Measurements from ENCODE around the gene SH3TC2. TPM values are rescaled to one million over a fixed set of nuclear protein-coding genes. Genes with fewer than 3 reads are reported as not detected.

SH3TC2 gene
- 3.0 TPM for polyA plus RNA-seq (2013, experiment 1 of 4)
- polyA plus RNA-seq (2013, experiment 2 of 4) = 2.4 TPM
- 0.96 TPM for polyA plus RNA-seq (2013, experiment 3 of 4)
- polyA plus RNA-seq (2013, experiment 4 of 4) = 1.3 TPM

DNA sequence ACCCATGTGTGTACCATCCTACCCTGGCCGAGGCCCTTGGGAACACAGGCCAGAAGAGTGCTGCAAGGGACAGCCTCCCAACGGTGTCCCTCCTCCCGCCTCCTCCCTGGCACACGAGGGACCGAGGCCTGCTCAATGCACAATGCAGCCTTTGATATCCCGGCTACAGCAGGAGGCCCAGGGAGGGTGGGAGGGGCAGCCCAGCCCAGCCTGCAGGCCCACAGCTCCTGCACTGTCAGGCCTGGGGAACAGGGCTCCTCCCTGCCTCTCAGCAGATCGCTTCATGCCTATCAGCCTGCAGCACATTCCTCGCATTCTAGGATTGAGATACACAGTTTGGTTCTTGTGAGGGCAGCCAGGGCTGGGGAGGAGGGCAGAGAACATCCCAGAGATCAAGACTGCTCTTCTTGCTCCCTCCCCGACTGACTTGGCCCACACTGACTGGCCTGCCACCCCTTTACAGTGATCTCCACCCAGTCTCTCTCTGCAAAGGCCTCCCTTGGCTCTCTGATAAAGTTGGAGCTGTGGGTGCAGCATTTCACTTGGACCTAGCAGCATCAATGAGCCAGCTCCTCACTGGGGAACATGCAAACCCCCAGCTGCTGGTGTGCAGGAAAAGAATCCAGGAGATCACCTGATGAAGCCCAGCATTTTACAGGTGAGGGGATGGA is at the start of gene SH3TC2:
TSS of gene SH3TC2 (minus strand) at position 46 of the 671 bp plus-strand sequence. CDS start at position 6, 40 bp downstream.
- WGBS, 2 experiments = 9% methylated on average over 9 of the region's 9 CpGs
- peaks cover 4% of the 10 kb centered on the region for H3K9me3 ChIP-seq (ENCODE audit: control insufficient read depth, low read length)
- no peaks in the 10 kb centered on the region for H3K36me3 ChIP-seq (ENCODE audit: control insufficient read depth, insufficient read depth, low read length)
- peaks cover 15% of the 10 kb centered on the region for H3K4me1 ChIP-seq (ENCODE audit: control insufficient read depth, insufficient read depth, low read length)
- peak within 1 kb of the TSS; percentile 58 for H3K27ac ChIP-seq (ENCODE audit: insufficient read depth, low read depth, low read length, poor library complexity, severe bottlenecking)
- H3K27me3 ChIP-seq (ENCODE audit: control insufficient read depth, insufficient read depth, low read length, poor library complexity, severe bottlenecking) = no peaks in the 10 kb centered on the region
- H3K4me3 ChIP-seq (ENCODE audit: insufficient read depth, low read depth, low read length) = no peak within 1 kb of the TSS

DNA sequence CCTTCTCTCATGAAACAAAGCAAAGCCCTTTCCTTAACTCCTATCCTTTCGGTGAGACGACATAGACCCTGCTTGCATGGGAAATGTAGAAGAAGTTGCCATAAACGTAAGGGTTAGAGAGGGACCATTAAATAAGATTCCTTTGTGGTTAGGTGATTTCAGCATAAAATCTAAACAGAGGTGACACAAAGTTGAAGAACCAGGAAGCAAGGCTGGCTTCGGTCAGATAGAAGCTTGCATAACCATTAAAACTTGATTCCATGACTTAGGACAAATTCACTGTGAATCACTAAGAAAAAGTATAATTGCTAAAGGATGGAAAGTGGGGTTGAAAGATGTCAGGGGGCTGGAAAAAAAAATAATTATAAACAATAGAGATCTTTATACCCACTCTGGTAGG is 47.5 kb upstream of the SH3TC2 start:
- Histone ChIP-seq H3K27me3 (ENCODE audit: control insufficient read depth, insufficient read depth, low read length, poor library complexity, severe bottlenecking) (no peaks in the 10 kb centered on the region), H3K36me3 (ENCODE audit: control insufficient read depth, insufficient read depth, low read length) (no peaks in the 10 kb centered on the region), H3K4me1 (ENCODE audit: control insufficient read depth, insufficient read depth, low read length) (no peaks in the 10 kb centered on the region), H3K27ac (ENCODE audit: insufficient read depth, low read depth, low read length, poor library complexity, severe bottlenecking) (no peak overlapping the region), H3K4me3 (ENCODE audit: insufficient read depth, low read depth, low read length) (no peak overlapping the region), H3K9me3 (ENCODE audit: control insufficient read depth, low read length) (no peaks in the 10 kb centered on the region)
- 96 to 98% methylated on average over 4 of the region's 4 CpGs for WGBS, 2 experiments

DNA sequence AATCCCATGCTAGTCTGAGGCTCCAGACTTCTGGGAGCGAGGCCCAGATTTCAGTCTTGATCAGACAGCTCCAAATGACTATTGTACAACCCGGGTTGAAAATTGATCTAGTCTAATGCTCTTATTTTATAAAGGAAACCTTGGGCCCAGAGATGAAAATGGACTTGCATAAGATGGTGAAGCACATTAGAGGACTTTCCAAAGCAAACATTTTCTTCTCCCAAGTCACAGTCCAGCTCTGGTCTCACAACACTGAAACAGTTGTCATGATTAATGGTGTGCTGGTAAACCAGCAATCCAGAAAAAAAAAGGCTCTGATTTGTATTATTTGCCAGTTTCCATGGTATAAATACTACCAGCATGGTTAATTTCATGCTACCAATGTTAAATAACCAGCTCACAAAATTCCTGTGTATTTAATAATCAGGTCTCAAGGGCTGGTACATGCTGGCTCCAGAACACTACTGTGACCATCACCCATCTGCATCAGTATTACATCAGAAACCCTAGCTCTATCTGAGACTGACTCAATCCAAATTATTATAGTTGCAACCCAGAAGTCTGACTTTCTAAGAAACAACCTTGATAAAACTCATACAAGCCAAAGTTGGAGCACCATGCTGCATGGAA is 45.9 kb upstream of the SH3TC2 start:
- no peak overlapping the region for H3K4me3 ChIP-seq (ENCODE audit: insufficient read depth, low read depth, low read length)
- no peaks in the 10 kb centered on the region for H3K4me1 ChIP-seq (ENCODE audit: control insufficient read depth, insufficient read depth, low read length)
- H3K27me3 ChIP-seq (ENCODE audit: control insufficient read depth, insufficient read depth, low read length, poor library complexity, severe bottlenecking) = no peaks in the 10 kb centered on the region
- no peaks in the 10 kb centered on the region for H3K9me3 ChIP-seq (ENCODE audit: control insufficient read depth, low read length)
- WGBS, 2 experiments = 92 to 95% methylated on average over 2 of the region's 2 CpGs
- no peaks in the 10 kb centered on the region for H3K36me3 ChIP-seq (ENCODE audit: control insufficient read depth, insufficient read depth, low read length)
- H3K27ac ChIP-seq (ENCODE audit: insufficient read depth, low read depth, low read length, poor library complexity, severe bottlenecking) = no peak overlapping the region

- Histone ChIP-seq H3K4me1 (ENCODE audit: control insufficient read depth, insufficient read depth, low read length) (no peaks in the 10 kb centered on the region), H3K27ac (ENCODE audit: insufficient read depth, low read depth, low read length, poor library complexity, severe bottlenecking) (no peak overlapping the region), H3K36me3 (ENCODE audit: control insufficient read depth, insufficient read depth, low read length) (no peaks in the 10 kb centered on the region), H3K27me3 (ENCODE audit: control insufficient read depth, insufficient read depth, low read length, poor library complexity, severe bottlenecking) (no peaks in the 10 kb centered on the region), H3K9me3 (ENCODE audit: control insufficient read depth, low read length) (no peaks in the 10 kb centered on the region), H3K4me3 (ENCODE audit: insufficient read depth, low read depth, low read length) (no peak overlapping the region)
Observed at GRCh38 chr5:149100331-149100730, 37.5 kb upstream of the SH3TC2 start.

- Histone ChIP-seq H3K4me1 (ENCODE audit: control insufficient read depth, insufficient read depth, low read length) (no peaks in the 10 kb centered on the region), H3K27me3 (ENCODE audit: control insufficient read depth, insufficient read depth, low read length, poor library complexity, severe bottlenecking) (no peaks in the 10 kb centered on the region), H3K27ac (ENCODE audit: insufficient read depth, low read depth, low read length, poor library complexity, severe bottlenecking) (no peak overlapping the region), H3K9me3 (ENCODE audit: control insufficient read depth, low read length) (no peaks in the 10 kb centered on the region), H3K36me3 (ENCODE audit: control insufficient read depth, insufficient read depth, low read length) (no peaks in the 10 kb centered on the region), H3K4me3 (ENCODE audit: insufficient read depth, low read depth, low read length) (no peak overlapping the region)
Observed at GRCh38 chr5:149099920-149100319, 37.1 kb upstream of the SH3TC2 start.

DNA sequence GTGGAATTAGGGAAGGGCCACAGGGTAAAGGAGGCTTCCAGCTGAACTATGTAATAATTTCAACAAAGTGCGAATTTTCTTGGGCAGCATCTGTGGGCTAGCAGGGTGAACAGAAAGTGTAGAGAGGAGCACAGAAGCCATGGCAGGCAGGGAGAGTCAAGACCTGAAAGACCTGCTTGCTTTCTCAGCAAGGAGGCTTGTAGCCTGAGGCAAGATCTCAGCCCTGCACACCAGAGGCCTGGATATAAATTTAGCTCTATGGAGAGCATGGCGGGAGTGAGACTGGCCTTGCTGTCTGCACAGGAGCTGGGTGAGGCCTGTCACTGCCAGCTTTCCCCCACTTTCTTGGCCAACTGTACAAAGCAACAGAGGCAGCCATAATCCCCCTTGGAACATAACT is 32.1 kb upstream of the SH3TC2 start:
- H3K27me3 ChIP-seq (ENCODE audit: control insufficient read depth, insufficient read depth, low read length, poor library complexity, severe bottlenecking) = no peaks in the 10 kb centered on the region
- no peaks in the 10 kb centered on the region for H3K36me3 ChIP-seq (ENCODE audit: control insufficient read depth, insufficient read depth, low read length)
- no peak overlapping the region for H3K27ac ChIP-seq (ENCODE audit: insufficient read depth, low read depth, low read length, poor library complexity, severe bottlenecking)
- H3K9me3 ChIP-seq (ENCODE audit: control insufficient read depth, low read length) = no peaks in the 10 kb centered on the region
- no peak overlapping the region for H3K4me3 ChIP-seq (ENCODE audit: insufficient read depth, low read depth, low read length)
- WGBS, 2 experiments = 91 to 93% methylated on average over 2 of the region's 2 CpGs
- H3K4me1 ChIP-seq (ENCODE audit: control insufficient read depth, insufficient read depth, low read length) = no peaks in the 10 kb centered on the region

GRCh38 chr5:149093625-149094024 is 30.8 kb upstream of the SH3TC2 start:
- WGBS, 2 experiments = 45 to 48% methylated on average over 2 of the region's 2 CpGs
- no peaks in the 10 kb centered on the region for H3K9me3 ChIP-seq (ENCODE audit: control insufficient read depth, low read length)
- no peaks in the 10 kb centered on the region for H3K4me1 ChIP-seq (ENCODE audit: control insufficient read depth, insufficient read depth, low read length)
- no peaks in the 10 kb centered on the region for H3K27me3 ChIP-seq (ENCODE audit: control insufficient read depth, insufficient read depth, low read length, poor library complexity, severe bottlenecking)
- no peak overlapping the region for H3K27ac ChIP-seq (ENCODE audit: insufficient read depth, low read depth, low read length, poor library complexity, severe bottlenecking)
- H3K36me3 ChIP-seq (ENCODE audit: control insufficient read depth, insufficient read depth, low read length) = no peaks in the 10 kb centered on the region
- no peak overlapping the region for H3K4me3 ChIP-seq (ENCODE audit: insufficient read depth, low read depth, low read length)

- no peaks in the 10 kb centered on the region for H3K36me3 ChIP-seq (ENCODE audit: control insufficient read depth, insufficient read depth, low read length)
- H3K4me3 ChIP-seq (ENCODE audit: insufficient read depth, low read depth, low read length) = no peak overlapping the region
- no peak overlapping the region for H3K27ac ChIP-seq (ENCODE audit: insufficient read depth, low read depth, low read length, poor library complexity, severe bottlenecking)
- no peaks in the 10 kb centered on the region for H3K9me3 ChIP-seq (ENCODE audit: control insufficient read depth, low read length)
- H3K4me1 ChIP-seq (ENCODE audit: control insufficient read depth, insufficient read depth, low read length) = no peaks in the 10 kb centered on the region
- WGBS, 2 experiments = 77% methylated on average over 2 of the region's 2 CpGs
- H3K27me3 ChIP-seq (ENCODE audit: control insufficient read depth, insufficient read depth, low read length, poor library complexity, severe bottlenecking) = no peaks in the 10 kb centered on the region
Observed at GRCh38 chr5:149089796-149090195, 26.9 kb upstream of the SH3TC2 start.

DNA sequence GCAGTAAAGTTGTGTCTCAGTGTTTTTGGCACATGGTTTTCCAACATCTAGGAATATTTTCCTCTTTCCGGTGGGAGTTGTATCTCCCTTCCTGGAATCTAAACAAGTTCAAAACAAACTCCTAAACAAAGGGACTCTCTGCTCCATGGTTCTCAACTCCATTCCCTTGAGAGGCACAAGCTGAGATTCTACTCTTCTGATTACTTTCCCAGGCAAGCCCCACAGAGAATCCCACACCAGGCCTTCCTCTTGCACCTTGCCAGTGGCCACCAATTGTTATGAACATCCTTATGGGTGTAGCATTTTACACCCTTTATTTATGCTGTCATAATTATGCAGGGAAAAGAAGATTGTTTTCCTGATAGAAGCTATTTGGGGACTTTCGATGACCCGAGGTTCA is 25.8 kb upstream of the SH3TC2 start:
- Histone ChIP-seq H3K27me3 (ENCODE audit: control insufficient read depth, insufficient read depth, low read length, poor library complexity, severe bottlenecking) (no peaks in the 10 kb centered on the region), H3K36me3 (ENCODE audit: control insufficient read depth, insufficient read depth, low read length) (no peaks in the 10 kb centered on the region), H3K4me3 (ENCODE audit: insufficient read depth, low read depth, low read length) (no peak overlapping the region), H3K4me1 (ENCODE audit: control insufficient read depth, insufficient read depth, low read length) (no peaks in the 10 kb centered on the region), H3K27ac (ENCODE audit: insufficient read depth, low read depth, low read length, poor library complexity, severe bottlenecking) (no peak overlapping the region), H3K9me3 (ENCODE audit: control insufficient read depth, low read length) (no peaks in the 10 kb centered on the region)
- 95 to 97% methylated on average over 3 of the region's 3 CpGs for WGBS, 2 experiments

DNA sequence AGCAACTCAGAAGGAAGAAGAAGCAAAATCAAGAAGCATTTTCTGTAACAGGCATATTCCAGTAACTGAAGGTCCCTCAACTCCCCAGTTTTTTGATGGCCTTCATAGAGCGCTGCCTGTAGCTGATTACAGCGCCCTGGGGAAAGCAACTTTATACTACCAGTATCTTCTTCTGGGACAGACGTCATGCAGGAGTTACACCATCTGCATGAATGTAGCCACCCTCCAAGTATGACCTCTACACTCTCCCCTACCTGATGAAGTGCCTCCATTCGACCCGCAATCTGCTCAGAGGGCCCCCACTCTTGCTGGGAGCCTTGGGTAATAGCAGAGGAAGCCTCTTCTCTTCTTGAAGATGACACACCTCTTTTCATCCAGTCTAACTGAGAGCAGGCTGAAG is 21.0 kb upstream of the SH3TC2 start:
- no peaks in the 10 kb centered on the region for H3K9me3 ChIP-seq (ENCODE audit: control insufficient read depth, low read length)
- no peaks in the 10 kb centered on the region for H3K4me1 ChIP-seq (ENCODE audit: control insufficient read depth, insufficient read depth, low read length)
- no peaks in the 10 kb centered on the region for H3K27me3 ChIP-seq (ENCODE audit: control insufficient read depth, insufficient read depth, low read length, poor library complexity, severe bottlenecking)
- 72 to 74% methylated on average over 5 of the region's 5 CpGs for WGBS, 2 experiments
- H3K27ac ChIP-seq (ENCODE audit: insufficient read depth, low read depth, low read length, poor library complexity, severe bottlenecking) = no peak overlapping the region
- no peak overlapping the region for H3K4me3 ChIP-seq (ENCODE audit: insufficient read depth, low read depth, low read length)
- H3K36me3 ChIP-seq (ENCODE audit: control insufficient read depth, insufficient read depth, low read length) = no peaks in the 10 kb centered on the region
